Stimulated activated CD8-positive, alpha-beta memory T cell treated with anti-CD3 and anti-CD28 coated beads, Interleukin-7, amount 100 ng/mL, for 48 hours (primary cell): ENCODE results near the gene ADH4.
"Not testable (repeated sequence)": the region's sequence is repeated elsewhere in the genome, so short reads cannot be mapped to it uniquely, and the experiment has no call there.

Source experiments
- DNase-seq, 2 donors: peaks; one replicate each; pipeline ENCODE4 v3.0.0-alpha.2; 2020; ENCODE audit warnings: low read depth in 1 of 2; ENCODE audit errors: extremely low read depth in 1 of 2

ADH4 gene

DNA sequence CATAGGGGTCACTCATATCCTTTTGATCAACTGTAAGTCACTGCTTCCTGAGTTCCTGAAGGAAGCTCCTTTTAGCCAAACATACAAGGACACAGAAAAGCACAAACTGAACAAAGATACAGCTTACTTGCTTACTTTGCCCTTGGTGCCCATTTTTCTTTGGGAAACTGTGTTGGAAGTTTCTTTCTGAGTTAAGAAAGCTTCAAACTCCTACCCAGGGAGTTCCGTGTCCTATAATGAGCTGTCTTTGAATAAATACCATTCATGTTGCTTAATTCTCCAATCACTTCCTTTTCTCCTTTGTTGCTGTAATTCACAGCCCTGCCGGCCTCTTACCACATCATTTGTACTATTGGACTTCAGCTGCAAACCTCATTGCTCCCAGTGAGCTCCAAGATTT is at the start of gene ADH4:
Gene ADH4 (minus strand): TSS at position 228 of the 400 bp plus-strand sequence. CDS start 75 bp downstream, at position 153.
- no peak for DNase-seq

DNA sequence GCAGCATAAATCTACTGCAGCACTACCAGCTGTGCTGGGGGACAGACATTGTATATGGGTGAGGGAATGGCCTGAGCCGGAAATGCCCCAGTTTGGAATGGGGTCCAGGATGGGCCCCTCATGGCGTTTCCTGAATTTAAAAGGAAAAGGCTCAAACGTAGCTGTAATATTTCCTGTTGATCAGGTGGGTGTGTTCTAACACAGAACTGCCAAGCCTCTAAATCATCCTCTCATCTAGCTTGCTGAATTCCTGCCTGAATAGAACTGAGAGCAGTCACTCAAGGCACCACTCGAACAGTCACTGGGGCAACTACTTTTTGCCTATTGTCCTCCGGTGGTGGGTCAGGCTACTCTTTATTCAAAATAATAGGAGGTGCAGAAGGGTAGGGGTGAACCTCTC is 46.2 kb upstream of the ADH4 start:
- no peak for DNase-seq

DNA sequence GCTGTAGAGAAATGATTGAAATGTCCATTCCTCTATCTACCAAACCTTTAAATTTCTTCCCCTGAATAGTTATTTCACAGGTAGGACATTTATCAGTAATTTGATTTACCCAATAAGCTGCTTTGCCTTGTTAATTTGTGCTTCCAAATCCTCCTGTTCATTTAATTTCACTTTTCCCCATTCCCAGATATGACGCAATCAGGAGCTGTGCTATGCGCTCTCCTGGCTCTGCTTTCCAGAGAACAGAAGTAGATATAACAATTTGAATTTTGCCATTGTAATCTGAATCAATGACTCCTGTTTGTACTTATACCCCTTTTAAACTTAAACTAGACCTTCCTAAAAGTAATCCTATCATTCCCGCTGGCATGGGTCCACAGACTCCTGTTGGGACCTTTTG is 45.8 kb upstream of the ADH4 start:
- DNase-seq: not testable (repeated sequence)

DNA sequence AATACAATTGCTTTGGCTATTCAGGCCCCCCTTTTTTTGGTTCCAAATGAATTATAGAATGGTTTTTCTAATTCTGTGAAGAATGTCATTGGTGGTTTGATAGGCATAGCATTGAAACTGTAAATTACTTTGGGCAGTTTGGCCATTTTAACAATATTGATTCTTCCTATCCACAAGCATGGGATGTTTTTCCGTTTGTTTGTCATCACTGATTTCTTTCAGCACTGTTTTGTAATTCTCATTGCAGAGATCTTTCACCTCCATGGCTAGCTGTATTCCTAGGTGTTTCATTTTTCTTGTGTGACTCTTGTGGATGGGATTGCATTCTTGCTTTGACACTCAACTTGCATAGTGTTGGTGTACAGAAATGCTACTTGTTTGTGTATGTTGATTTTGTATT is 41.9 kb upstream of the ADH4 start:
- no peak for DNase-seq

DNA sequence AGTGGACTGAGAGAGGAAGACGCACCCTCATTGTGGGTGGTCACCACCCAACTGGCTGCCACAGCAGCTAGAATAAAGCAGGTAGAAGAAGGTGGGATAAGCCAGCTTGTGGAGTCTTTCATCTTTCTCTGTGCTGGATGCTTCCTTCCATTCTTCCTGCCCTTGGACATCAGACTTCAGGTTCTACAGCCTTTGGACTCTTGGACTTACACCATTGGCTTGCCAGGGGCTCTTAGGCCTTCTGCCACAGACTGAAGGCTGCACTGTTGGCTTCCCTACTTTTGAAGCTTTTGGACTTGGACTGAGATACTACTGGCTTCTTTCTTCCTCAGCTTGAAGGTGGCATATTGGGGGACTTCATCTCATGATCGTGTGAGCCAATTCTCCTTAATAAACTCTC is 41.5 kb upstream of the ADH4 start:
- no peak for DNase-seq

DNA sequence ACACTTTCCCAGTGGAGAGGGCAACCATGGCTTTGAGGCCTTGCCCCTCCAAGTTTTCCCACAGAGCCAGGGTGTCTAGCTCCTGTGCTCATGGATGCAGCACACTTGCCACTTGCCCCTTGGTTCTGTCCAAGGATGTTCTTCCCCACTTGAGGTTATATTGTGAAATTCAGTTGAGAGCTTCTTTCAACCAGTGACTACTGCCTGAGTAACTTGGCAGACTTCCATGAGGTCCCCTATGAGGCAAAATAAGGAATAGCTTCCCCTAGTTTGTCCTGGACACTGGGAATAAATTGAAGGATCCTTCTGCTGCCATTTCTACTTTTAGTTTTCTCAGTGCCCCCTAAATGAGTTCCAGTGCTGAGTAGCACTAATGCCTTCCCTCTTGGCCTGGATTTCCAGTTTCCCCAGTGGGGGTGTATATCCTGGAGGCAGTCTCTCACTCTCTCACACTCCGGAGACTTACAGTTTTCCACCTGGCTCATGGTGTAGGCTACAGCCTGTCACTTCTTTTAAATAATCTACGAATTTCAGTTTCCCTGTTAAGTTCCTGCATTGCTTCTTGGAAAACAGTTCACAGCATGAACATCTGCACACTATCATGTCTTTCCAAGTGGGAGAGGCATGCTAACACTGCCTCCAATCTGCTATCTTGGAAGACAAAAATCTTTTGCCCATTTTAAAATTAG is 36.4 kb upstream of the ADH4 start:
- no peak for DNase-seq

DNA sequence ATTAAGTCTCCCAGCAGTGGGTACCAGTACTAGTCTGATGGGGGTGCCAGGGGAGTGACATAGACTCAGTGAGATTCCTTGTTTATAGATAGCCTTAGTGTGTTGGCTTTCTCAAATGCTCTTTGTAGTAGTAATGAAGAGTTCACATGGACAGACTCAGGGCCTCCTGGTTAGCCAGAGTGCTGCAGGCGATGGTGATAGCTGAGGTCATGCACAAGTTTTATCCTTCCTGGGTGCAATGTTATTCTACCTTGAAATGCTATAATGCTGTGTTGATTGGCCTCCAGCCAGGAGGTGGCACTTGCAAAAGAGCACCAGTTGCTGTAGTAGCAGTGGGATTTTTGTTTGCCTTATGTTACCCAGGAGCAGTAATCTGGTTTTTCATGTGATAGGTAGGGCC is 35.5 kb upstream of the ADH4 start:
- no peak for DNase-seq

DNA sequence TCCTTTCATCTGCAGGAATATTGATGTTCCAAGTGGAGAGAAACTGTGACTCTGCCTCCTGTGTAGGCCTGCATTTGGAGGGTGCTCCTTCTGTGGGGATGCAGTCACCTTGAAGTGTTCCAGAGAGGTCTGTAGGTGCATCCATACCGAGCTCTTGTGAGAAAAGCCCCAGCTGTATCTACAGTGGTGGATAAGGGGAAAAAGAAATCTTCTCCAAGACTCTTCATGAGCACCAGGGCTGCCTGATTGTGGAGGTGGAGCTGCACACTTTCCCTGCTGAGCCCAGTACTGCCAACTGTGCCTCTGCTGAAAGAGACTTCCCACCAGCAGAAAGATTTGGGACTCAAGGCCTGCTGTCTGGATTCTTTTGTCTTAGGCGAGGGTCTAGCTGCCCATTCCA is 35.1 kb upstream of the ADH4 start:
- DNase-seq: no peak

DNA sequence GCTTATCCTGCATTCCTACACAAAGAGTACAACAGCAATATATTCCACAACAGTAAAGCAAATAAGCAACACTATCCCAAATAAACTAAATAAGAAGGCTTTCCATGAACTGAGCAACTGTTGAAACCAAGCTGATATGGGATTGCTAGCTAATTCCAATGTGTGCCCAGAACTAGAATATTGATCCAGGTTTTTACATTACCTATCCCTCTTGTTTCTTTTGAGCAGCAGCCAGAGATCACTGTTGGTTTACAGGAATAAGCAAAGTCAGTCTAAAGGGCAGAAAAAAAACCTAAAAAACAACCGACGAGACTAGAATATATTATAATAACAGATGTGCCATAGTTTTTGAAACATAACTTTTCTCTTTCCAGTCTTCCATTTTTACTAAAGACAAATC is 22.4 kb upstream of the ADH4 start:
- no peak for DNase-seq

DNA sequence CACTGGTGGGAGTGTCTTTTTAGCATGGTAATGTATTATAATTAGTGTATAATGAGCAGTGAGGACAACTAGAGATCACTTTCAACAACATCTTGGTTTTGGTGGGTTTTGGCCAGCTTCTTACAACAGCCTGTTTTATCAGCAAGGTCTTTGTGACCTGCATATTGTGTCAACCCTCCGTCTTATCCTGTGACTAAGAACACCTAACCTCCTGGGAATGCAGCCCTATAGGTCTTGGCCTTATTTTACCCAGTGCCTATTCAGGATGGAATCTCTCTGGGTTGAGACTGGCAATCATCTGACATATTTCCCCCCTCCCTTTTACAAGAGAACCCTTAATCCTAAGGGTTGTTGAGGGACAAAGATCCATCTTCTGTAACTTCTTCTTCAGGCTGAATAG is 21.9 kb upstream of the ADH4 start:
- no peak for DNase-seq

DNA sequence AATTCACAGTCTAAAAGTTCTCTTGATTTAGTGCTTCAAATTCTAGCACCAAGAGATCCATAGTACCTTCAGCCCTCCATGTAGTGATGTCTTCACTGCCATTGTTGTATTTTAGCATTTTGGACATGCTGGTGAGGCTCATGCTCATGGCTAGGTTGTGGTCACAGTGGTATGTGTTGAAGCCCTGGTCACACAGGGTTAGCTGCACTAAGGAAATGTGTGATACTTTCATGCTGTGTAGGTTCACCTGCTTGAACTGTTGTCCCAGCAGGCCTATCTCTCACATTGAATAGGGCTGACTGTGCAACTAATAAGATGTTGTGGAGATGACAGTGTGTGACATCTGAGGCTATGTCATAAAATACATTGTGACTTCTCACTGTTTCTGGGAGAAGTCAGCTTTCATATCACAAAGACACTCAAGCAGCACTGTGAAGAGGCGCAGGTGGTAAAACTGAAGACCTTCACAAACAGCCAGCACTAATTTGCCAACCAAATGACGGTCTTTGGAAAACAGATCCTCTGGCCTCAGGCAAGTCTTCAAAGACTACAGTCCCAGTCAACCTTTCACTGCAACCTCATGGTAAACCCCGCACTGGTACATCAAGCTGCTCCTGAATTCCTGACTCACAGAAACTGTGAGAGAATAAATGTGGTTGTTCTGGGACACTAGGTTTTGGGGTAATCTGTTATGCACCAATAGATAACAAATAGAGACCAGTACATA is 17.4 kb upstream of the ADH4 start:
- no peak for DNase-seq

DNA sequence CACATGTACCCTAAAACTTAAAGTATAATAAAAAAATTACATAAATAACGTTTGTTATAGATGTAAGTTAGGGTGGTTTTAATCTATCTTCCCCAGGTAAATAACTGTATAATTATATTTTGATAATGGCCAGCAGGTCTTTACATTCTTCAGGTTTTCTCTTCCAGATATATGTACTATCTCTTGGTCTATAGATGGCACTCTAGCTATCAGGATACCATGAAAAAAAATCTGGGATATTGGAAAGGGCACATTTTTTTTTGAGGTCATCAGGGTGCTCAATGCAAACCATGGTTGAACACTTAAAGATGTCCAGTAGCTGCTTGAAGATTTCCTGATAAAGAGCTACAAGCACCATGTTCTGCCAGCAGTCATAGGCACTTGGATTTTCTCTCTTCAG is 15.6 kb upstream of the ADH4 start:
- no peak for DNase-seq

DNA sequence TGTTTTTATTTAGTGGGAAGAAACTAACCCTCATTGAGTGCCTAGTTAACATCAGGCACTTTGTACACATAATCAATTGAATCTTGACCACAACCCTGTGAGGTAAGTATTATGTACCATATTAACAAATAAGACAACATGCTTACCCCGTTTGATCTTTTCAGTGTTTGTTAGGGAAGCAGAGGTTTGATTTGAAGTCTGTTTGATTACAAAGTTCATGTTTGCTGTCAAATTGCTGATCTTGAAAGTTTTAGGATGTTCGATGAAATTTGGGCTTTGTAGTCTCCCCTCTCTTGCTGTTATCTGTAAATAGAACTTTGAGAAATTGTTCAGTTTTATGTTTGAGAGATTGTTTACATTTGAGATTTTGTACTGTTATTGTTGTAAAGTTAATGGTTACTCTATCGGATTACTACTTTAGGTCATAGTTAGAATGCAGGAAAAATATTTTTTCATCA is 13.4 kb upstream of the ADH4 start:
- no peak for DNase-seq

DNA sequence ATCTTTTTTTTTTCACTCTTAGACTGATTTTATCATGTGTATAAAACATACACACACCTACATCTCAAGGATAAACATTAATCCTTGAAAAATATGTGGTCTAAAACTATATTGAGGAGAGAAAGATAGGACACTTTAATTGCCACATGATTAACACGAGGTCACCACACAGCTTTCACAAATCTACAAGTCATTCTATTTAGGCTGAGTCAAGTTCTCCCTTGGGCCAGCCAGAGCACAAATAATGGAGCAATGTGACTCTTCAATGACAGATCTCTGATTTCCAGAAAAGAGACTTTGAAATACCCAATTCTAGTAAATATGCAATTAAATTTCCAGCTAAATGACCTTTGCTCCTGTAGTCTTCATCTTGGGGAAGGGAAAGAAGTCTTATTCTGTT is 12.9 kb upstream of the ADH4 start:
- no peak for DNase-seq

DNA sequence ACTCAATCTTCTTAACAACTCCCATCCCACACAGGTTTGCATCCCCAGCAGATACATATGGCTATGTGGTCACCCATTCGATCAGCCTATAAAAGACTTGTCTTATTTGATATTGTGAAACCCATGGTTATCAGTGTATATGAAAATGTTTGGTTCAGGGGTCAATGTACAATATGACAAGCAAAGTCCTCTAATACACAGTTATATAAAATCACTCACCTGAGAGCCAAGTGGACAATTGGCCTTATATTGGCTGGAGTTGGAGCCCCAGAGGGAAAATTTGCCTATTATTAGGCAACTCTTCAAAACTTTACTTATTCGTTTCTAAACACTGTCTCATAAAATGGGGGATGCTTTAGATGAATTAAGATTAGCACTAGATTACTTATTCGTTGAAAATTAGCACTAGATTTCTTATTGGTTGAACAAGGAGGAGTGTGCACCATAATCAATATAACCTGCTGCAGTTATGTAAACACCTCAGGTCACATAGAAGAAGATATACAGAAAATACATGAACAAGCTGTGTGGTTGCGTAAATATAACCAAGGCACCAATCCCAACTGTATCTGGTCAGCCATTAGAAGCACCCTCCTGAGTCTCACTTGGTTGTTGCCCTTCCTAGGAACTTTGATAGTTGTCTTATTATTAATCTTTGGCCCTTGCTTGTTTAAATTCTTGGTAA is 10.7 kb upstream of the ADH4 start:
- DNase-seq: no peak

DNA sequence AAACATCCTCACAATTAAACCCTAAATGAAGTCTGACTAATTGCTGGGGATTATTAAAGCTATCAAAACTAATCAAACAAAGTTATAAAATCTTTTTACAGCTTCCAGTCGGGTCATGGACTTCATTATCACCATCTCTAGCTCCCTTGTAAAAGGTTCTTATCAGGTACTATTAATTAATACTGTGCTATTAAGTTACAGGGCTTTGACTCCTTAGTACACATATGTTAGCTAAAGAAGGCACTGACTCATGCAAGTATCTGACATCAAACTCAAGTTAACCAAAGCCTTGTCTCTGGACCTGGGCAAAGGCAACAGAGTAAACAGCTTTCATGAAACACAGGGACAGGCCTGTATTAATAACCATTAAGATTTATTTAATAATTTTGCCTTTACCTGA is 7.9 kb upstream of the ADH4 start:
- DNase-seq: no peak

DNA sequence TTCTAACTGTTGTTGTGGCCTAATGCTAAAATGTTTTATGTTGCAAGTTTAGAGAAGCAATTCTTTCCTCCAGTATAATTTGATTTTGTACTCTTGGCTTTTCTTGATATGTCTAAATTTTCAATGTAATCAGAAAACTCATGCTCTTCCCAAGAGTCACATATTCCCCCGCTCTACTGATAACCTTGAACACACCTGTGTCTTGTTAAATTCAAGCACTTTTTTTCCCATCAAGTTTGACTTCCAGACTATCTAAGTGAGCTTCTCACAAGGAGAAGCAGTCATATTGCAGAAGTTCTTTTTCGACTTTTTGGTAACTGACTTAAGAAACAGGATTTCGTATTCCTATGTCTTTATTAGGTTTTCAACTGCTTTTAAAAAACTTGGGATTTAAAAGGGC is 7.4 kb upstream of the ADH4 start:
- DNase-seq: no peak

DNA sequence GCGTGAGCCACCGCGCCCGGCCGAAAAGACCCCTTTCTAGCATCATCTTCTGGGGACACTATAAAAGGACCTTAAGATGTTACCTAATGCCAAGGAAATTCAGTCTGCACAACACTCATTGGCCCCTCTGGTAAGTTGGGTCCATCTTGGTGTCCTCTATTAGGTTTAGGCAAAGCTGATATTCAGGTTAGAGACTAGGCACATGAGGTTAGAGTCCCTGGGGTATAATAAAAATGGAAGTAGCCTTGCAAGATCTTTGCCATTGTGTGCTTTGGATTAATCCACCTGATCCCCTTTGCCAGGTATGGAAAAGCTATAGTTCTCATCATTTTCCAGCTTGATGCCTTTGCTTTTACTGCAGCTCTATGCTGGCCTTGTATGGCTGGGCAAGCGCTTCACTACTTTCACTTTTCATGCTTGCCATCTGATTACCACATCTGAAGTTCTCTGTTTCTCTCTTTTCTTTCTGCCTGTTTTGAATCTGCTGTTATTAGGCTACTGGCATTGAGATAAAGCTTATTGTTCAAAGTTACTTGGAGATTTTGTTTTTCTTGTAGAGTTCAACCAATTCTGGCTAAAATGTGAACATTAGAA is 5.4 kb upstream of the ADH4 start:
- DNase-seq: no peak

DNA sequence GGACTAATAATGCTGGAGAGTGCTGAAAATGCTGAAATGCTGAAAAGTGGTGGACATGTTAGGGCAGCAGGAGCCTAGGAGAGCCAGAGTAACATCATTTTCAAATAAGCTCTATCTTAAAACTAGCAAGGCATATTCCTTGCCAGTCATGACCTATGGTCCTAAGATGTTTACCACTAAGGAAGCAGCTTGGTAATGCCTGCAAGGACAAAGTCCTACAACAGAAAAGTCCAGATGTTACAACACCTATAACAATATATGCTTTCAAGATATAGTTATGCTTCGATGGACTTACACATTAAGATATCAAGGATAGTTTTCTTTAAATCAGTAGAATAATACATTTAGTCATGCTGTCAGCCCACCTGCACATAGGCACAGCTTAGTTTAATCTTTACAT is 4.5 kb upstream of the ADH4 start:
- no peak for DNase-seq

DNA sequence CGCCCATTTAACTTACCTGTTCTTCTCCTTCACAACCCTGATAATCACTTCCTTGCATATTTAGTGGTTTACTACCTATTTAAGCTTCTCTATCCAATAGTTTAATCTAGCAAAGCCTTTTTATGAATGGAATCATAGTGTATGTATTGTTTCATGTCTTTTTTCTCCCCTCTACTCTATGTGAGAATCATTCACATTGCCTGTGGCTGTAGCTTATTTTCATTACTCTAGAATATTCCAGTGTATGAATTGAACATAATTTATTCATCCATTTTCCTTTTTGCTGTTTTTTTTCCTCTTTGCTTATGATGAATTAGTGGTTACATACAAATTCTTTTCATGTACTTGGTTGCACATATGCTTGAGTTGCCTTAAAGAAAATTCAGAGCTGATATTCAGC is 490 bp upstream of the ADH4 start:
- no peak for DNase-seq

DNA sequence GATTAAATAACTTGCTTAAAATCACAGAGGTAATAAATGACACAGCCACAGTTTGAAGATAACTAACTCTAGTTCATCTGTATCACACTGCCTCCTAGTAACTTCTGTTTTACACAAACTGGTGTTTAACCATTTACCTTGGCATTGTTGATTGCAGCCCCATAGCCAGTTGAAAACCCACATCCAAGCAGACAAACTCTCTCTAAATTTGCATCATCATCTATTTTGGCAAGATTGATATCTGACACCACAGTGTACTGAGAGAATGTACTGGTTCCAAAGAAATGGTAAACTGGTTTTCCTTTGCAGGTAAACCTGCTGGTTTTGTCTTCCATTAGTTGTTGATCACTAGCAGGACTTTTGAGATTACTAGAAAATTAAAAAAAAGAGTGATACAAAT is 7.8 kb downstream of the ADH4 start:
- DNase-seq: no peak
